Hepatocyte (in vitro differentiated cells): ENCODE data around the gene KRT36. TPM values are rescaled to one million over a fixed set of nuclear protein-coding genes. Genes with fewer than 3 reads are reported as not detected.

ENCODE experiments used
- DNase-seq: peaks from one replicate; pipeline ENCODE4 v3.0.0-alpha.2; 2016; ENCODE audit warnings: low spot score
- H2AFZ ChIP-seq: fragments of 200-600 bp; sonication (generic); 2 replicates; pipeline ENCODE4 v1.6.0; 2016; ENCODE audit warnings: antibody characterized with exemption, mild to moderate bottlenecking
- H3K27ac ChIP-seq: fragments of 200-600 bp; sonication (generic); 2 replicates; pipeline ENCODE4 v1.5.1; 2016; ENCODE audit warnings: mild to moderate bottlenecking
- H3K27me3 ChIP-seq: fragments of 200-600 bp; sonication (generic); 2 replicates; pipeline ENCODE4 v1.6.1; 2016
- H3K36me3 ChIP-seq: fragments of 200-600 bp; sonication (generic); replicated peaks from 2 replicates; pipeline ENCODE4 v1.5.1; 2016; ENCODE audit warnings: low read depth; ENCODE audit not compliant: insufficient read depth
- H3K4me1 ChIP-seq: fragments of 200-600 bp; sonication (generic); 2 replicates; pipeline ENCODE4 v1.5.1; 2016; ENCODE audit warnings: mild to moderate bottlenecking, moderate library complexity; ENCODE audit not compliant: insufficient read depth
- H3K4me2 ChIP-seq: fragments of 200-600 bp; sonication (generic); 2 replicates; pipeline ENCODE4 v1.6.0; 2016
- H3K4me3 ChIP-seq: fragments of 200-600 bp; sonication (generic); 2 replicates; pipeline ENCODE4 v1.5.1; 2016; ENCODE audit warnings: mild to moderate bottlenecking
- H3K79me2 ChIP-seq: fragments of 200-600 bp; sonication (generic); 2 replicates; pipeline ENCODE4 v1.6.0; 2017; ENCODE audit warnings: mild to moderate bottlenecking
- H3K9me2 ChIP-seq: fragments of 200-600 bp; sonication (generic); replicated peaks from 2 replicates; pipeline ENCODE4 v1.6.0; 2017; ENCODE audit warnings: mild to moderate bottlenecking; ENCODE audit not compliant: insufficient read depth
- H3K9me3 ChIP-seq: fragments of 200-600 bp; sonication (generic); 2 replicates; pipeline ENCODE4 v1.5.1; 2016; ENCODE audit warnings: low read depth, mild to moderate bottlenecking
- H4K20me1 ChIP-seq: fragments of 200-600 bp; sonication (generic); 2 replicates; pipeline ENCODE4 v1.6.0; 2016; ENCODE audit warnings: mild to moderate bottlenecking; ENCODE audit not compliant: insufficient read depth, poor library complexity, severe bottlenecking
- CTCF ChIP-seq: fragments of 200-600 bp; sonication (generic); IDR thresholded peaks from 2 replicates; pipeline ENCODE4 v1.5.1; 2016; ENCODE audit warnings: antibody characterized with exemption, mild to moderate bottlenecking; ENCODE audit not compliant: poor library complexity
- EZH2 ChIP-seq: fragments of 200-600 bp; sonication (generic); IDR thresholded peaks from 2 replicates; pipeline ENCODE4 v1.6.1; 2016; ENCODE audit warnings: antibody characterized with exemption, mild to moderate bottlenecking, borderline replicate concordance
- EZH2phosphoT487 ChIP-seq: fragments of 200-600 bp; sonication (generic); IDR thresholded peaks from one replicate; pipeline ENCODE4 v1.6.1; 2018; ENCODE audit warnings: antibody characterized with exemption, mild to moderate bottlenecking, low read depth, moderate library complexity; ENCODE audit not compliant: unreplicated experiment, severe bottlenecking
- WGBS: methylation state at CpG from one replicate; pipeline ENCODE4 v1.1.6; 2016; ENCODE audit warnings: low lambda C conversion rate; ENCODE audit errors: missing lambda C conversion rate; 5-methylcytosine and 5-hydroxymethylcytosine counted together
- polyA plus RNA-seq: library from polyadenylated mRNA; unstranded; fragments of >200 nt; fragmentation: Nextera tagmentation; extraction: Ambion mirVana; gene quantifications from 2 replicates; pipeline ENCODE4 v1.2.1, GENCODE V29; 2016
- total RNA-seq: library from RNA; depleted of rRNA; stranded (reverse); fragments of >200 nt; gene quantifications from 2 replicates; pipeline ENCODE4 v1.2.3, GENCODE V29; 2014

The KRT36 gene
- total and polyA plus RNA-seq, 2 experiments from 2014 or later: not detected

- Histone ChIP-seq H3K27ac (peak within 1 kb of the TSS; percentile 73), H4K20me1 (no peaks in the 10 kb centered on the region), H3K4me1 (peaks cover 46% of the 10 kb centered on the region), H3K36me3 (no peaks in the 10 kb centered on the region), H3K4me3 (no peak within 1 kb of the TSS), H2AFZ (no peak within 1 kb of the TSS), H3K79me2 (no peaks in the 10 kb centered on the region), H3K27me3 (no peaks in the 10 kb centered on the region), H3K4me2 (no peak within 1 kb of the TSS), H3K9me2 (no peaks in the 10 kb centered on the region), H3K9me3 (no peaks in the 10 kb centered on the region)
- TF ChIP-seq CTCF: no peak
- no peak for TF ChIP-seq EZH2phosphoT487
- no peak for TF ChIP-seq EZH2
- 72% methylated on average over 8 of the region's 8 CpGs for WGBS
- no peak for DNase-seq
These were observed 29.2 kb upstream of the KRT36 start, which contains the start of gene KRT15 for GRCh38 chr17:41518789-41519449. TSS of gene KRT15 (minus strand) at chr17:41518890. CDS start at chr17:41518827, 63 bp downstream.

- no peaks in the 10 kb centered on the region for H3K79me2 ChIP-seq
- 69% methylated on average over 3 of the region's 3 CpGs for WGBS
- no peaks in the 10 kb centered on the region for H3K9me2 ChIP-seq
- no peak for DNase-seq
- H3K9me3 ChIP-seq: no peaks in the 10 kb centered on the region
- no peaks in the 10 kb centered on the region for H3K27me3 ChIP-seq
- H3K4me1 ChIP-seq: peaks cover 37% of the 10 kb centered on the region
- H3K27ac ChIP-seq: no peak overlapping the region
- H4K20me1 ChIP-seq: no peaks in the 10 kb centered on the region
- TF ChIP-seq EZH2phosphoT487: no peak
- TF ChIP-seq EZH2: no peak
- no peak for TF ChIP-seq CTCF
- no peak overlapping the region for H2AFZ ChIP-seq
- H3K36me3 ChIP-seq: no peaks in the 10 kb centered on the region
- H3K4me2 ChIP-seq: no peak overlapping the region
- no peak overlapping the region for H3K4me3 ChIP-seq
These were observed 28.3 kb upstream of the KRT36 start for GRCh38 chr17:41518031-41518430.

- Histone ChIP-seq H3K4me2 (no peak overlapping the region), H2AFZ (no peak overlapping the region), H3K4me3 (no peak overlapping the region), H3K79me2 (no peaks in the 10 kb centered on the region), H3K9me2 (no peaks in the 10 kb centered on the region), H4K20me1 (no peaks in the 10 kb centered on the region), H3K9me3 (no peaks in the 10 kb centered on the region), H3K4me1 (peaks cover 26% of the 10 kb centered on the region), H3K27me3 (no peaks in the 10 kb centered on the region), H3K27ac (no peak overlapping the region), H3K36me3 (no peaks in the 10 kb centered on the region)
- TF ChIP-seq EZH2: no peak
- TF ChIP-seq CTCF: no peak
- TF ChIP-seq EZH2phosphoT487: no peak
- no peak for DNase-seq
- 96% methylated on average over 14 of the region's 14 CpGs for WGBS
These were observed 27.1 kb upstream of the KRT36 start for GRCh38 chr17:41516830-41517283.
